H1 (cell line): ENCODE results near the gene KRTAP12-3. TPM values are rescaled to one million over a fixed set of nuclear protein-coding genes. Genes with fewer than 3 reads are reported as not detected.

Experiments used
- polyA plus RNA-seq, 7 experiments: library from polyadenylated mRNA; depleted of rRNA in 3 of 7; stranded (reverse) in 5 of 7; unstranded in 2 of 7; fragments of >200 nt in 5 of 7; fragments of 200-250 nt in 2 of 7; gene quantifications; 1 replicate in 5 of 7; 2 replicates in 1 of 7; 4 replicates in 1 of 7; pipeline versions ENCODE4 v1.2.1 to v1.2.3, GENCODE V29; 2011 to 2013; ENCODE audit warnings: missing spikeins in 2 of 7, mixed read lengths in 2 of 7
- total RNA-seq: library from RNA; stranded (reverse); fragmentation: NEBNext Ultra II Directional; extraction: Animal tissue kit (Norgen Biotek cat#: 25700); gene quantifications from 2 replicates; pipeline ENCODE4 v1.2.1, GENCODE V29; 2021
- TF ChIP-seq, protein P1 (sequence below): fragments of 300-600 bp; sonication (generic); IDR thresholded peaks from 2 replicates; pipeline ENCODE4 v1.7.1; 2012; ENCODE audit warnings: low read length, moderate library complexity, mild to moderate bottlenecking, inconsistent platforms; ENCODE audit not compliant: insufficient replicate concordance

The KRTAP12-3 gene
- total and polyA plus RNA-seq, 2 of the 8 experiments (the other 6 are each of a cell fraction or from before 2014, with no cell fraction given), result not detected

DNA sequence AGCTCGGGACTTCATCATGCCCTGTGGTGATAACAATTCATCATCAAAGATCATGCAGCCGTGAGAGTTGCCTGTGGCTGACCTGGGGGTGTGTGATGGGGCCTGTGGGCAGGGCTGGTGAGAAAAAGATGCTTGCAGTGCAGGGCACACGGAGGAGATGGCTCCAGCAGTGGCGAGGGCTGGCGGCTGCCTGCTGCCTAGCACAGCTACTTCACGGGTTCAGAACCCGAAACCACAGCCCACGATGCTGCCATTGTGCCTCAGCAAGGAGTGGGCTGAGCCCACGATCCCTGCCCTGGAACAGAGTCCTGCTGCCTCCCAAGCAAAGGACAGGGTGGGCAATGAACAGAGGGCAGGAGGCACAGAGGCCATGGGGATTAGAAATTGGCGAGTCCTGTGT lies 31.5 kb upstream of the KRTAP12-3 start (continued):
- TF ChIP-seq, protein P1, sequence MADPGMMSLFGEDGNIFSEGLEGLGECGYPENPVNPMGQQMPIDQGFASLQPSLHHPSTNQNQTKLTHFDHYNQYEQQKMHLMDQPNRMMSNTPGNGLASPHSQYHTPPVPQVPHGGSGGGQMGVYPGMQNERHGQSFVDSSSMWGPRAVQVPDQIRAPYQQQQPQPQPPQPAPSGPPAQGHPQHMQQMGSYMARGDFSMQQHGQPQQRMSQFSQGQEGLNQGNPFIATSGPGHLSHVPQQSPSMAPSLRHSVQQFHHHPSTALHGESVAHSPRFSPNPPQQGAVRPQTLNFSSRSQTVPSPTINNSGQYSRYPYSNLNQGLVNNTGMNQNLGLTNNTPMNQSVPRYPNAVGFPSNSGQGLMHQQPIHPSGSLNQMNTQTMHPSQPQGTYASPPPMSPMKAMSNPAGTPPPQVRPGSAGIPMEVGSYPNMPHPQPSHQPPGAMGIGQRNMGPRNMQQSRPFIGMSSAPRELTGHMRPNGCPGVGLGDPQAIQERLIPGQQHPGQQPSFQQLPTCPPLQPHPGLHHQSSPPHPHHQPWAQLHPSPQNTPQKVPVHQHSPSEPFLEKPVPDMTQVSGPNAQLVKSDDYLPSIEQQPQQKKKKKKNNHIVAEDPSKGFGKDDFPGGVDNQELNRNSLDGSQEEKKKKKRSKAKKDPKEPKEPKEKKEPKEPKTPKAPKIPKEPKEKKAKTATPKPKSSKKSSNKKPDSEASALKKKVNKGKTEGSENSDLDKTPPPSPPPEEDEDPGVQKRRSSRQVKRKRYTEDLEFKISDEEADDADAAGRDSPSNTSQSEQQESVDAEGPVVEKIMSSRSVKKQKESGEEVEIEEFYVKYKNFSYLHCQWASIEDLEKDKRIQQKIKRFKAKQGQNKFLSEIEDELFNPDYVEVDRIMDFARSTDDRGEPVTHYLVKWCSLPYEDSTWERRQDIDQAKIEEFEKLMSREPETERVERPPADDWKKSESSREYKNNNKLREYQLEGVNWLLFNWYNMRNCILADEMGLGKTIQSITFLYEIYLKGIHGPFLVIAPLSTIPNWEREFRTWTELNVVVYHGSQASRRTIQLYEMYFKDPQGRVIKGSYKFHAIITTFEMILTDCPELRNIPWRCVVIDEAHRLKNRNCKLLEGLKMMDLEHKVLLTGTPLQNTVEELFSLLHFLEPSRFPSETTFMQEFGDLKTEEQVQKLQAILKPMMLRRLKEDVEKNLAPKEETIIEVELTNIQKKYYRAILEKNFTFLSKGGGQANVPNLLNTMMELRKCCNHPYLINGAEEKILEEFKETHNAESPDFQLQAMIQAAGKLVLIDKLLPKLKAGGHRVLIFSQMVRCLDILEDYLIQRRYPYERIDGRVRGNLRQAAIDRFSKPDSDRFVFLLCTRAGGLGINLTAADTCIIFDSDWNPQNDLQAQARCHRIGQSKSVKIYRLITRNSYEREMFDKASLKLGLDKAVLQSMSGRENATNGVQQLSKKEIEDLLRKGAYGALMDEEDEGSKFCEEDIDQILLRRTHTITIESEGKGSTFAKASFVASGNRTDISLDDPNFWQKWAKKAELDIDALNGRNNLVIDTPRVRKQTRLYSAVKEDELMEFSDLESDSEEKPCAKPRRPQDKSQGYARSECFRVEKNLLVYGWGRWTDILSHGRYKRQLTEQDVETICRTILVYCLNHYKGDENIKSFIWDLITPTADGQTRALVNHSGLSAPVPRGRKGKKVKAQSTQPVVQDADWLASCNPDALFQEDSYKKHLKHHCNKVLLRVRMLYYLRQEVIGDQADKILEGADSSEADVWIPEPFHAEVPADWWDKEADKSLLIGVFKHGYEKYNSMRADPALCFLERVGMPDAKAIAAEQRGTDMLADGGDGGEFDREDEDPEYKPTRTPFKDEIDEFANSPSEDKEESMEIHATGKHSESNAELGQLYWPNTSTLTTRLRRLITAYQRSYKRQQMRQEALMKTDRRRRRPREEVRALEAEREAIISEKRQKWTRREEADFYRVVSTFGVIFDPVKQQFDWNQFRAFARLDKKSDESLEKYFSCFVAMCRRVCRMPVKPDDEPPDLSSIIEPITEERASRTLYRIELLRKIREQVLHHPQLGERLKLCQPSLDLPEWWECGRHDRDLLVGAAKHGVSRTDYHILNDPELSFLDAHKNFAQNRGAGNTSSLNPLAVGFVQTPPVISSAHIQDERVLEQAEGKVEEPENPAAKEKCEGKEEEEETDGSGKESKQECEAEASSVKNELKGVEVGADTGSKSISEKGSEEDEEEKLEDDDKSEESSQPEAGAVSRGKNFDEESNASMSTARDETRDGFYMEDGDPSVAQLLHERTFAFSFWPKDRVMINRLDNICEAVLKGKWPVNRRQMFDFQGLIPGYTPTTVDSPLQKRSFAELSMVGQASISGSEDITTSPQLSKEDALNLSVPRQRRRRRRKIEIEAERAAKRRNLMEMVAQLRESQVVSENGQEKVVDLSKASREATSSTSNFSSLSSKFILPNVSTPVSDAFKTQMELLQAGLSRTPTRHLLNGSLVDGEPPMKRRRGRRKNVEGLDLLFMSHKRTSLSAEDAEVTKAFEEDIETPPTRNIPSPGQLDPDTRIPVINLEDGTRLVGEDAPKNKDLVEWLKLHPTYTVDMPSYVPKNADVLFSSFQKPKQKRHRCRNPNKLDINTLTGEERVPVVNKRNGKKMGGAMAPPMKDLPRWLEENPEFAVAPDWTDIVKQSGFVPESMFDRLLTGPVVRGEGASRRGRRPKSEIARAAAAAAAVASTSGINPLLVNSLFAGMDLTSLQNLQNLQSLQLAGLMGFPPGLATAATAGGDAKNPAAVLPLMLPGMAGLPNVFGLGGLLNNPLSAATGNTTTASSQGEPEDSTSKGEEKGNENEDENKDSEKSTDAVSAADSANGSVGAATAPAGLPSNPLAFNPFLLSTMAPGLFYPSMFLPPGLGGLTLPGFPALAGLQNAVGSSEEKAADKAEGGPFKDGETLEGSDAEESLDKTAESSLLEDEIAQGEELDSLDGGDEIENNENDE, result no peak
